ENCODE results near the gene SLC38A11. TPM values are rescaled to one million over a fixed set of nuclear protein-coding genes. Genes with fewer than 3 reads are reported as not detected.

The SLC38A11 gene
- total RNA-seq, 1 experiment from 2014 or later, result not detected

DNA sequence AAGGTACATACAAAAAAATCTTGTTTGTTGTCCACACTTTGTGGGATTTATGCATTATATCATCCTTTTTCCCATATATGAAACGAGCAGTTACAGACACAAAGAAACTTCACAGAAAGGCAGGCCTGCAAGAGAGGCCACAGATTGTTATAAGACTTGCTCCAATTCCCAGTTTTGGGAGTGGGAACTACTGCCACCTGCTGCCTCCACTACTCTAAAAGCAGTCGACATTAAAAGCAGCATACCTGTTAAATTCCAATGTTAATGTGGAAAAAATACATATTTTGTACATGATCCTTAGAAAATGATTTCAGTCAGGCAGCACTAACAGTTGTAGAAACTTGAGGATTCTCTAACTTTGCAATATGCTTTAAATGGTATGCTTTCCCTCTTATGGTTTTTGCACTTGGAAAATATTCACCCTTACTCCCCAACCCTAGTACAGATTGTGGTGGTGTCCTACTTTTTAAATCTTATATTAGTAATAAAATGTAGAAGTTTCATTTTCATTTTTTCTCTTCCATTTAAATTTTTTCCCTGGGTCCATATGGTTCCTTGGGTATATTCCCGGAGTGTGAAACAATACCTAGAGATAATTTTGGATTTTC lies 37.9 kb downstream of the SLC38A11 start:
- Histone ChIP-seq H3K4me1 (ENCODE audit: control insufficient read depth in 1 of 2, insufficient read depth in 2 of 2, low read length in 2 of 2) (peaks cover 0 to 8% of the 10 kb centered on the region in 2 experiments; a peak in 2 of 4 replicates), H3K4me2 (ENCODE audit: low read length) (no peak overlapping the region), H3K36me3 (ENCODE audit: control insufficient read depth in 1 of 2, insufficient read depth in 2 of 2, low read length in 2 of 2) (no peaks in the 10 kb centered on the region), H3K4me3 (replicated peaks in 1 of 2; ENCODE audit: low read depth in 1 of 2, low read length in 2 of 2) (no peak overlapping the region), H3K79me2 (ENCODE audit: insufficient read depth, low read length) (no peaks in the 10 kb centered on the region), H3K9me2 (ENCODE audit: insufficient read depth) (no peaks in the 10 kb centered on the region), H3K27ac (ENCODE audit: low read depth, low read length) (no peak overlapping the region), H2AFZ (ENCODE audit: low read depth, low read length, poor library complexity, severe bottlenecking) (peak overlapping the region; percentile 55), H4K20me1 (ENCODE audit: insufficient read depth) (no peaks in the 10 kb centered on the region), H3K9me3 (ENCODE audit: control insufficient read depth in 1 of 2, insufficient read depth in 1 of 2, low read depth in 1 of 2, low read length in 2 of 2) (no peaks in the 10 kb centered on the region), H3K9ac (ENCODE audit: low read length) (no peak overlapping the region), H3K27me3 (ENCODE audit: insufficient read depth, low read length) (no peaks in the 10 kb centered on the region)
- ATAC-seq (peak; percentile 83), DNase-seq (ENCODE audit: low read depth, low spot score) (peak; percentile 40)
- BruUV-seq (replicated peaks), result no TSS peak
- TF ChIP-seq ELF1 (IDR thresholded peaks at IDR 0.05; ENCODE audit: borderline replicate concordance, low read depth) (no peak), EGR1 (IDR thresholded peaks at IDR 0.05; ENCODE audit: low read depth) (no peak), POLR2AphosphoS5 (IDR thresholded peaks at IDR 0.05; ENCODE audit: low read depth, low read length) (no peak), ZFX (IDR thresholded peaks at IDR 0.05) (no peak), RAD21 (IDR thresholded peaks at IDR 0.05; ENCODE audit: low read depth) (peak; percentile 78), SIN3A (IDR thresholded peaks at IDR 0.05; ENCODE audit: low read depth) (no peak)
- TF ChIP-seq, protein P1, sequence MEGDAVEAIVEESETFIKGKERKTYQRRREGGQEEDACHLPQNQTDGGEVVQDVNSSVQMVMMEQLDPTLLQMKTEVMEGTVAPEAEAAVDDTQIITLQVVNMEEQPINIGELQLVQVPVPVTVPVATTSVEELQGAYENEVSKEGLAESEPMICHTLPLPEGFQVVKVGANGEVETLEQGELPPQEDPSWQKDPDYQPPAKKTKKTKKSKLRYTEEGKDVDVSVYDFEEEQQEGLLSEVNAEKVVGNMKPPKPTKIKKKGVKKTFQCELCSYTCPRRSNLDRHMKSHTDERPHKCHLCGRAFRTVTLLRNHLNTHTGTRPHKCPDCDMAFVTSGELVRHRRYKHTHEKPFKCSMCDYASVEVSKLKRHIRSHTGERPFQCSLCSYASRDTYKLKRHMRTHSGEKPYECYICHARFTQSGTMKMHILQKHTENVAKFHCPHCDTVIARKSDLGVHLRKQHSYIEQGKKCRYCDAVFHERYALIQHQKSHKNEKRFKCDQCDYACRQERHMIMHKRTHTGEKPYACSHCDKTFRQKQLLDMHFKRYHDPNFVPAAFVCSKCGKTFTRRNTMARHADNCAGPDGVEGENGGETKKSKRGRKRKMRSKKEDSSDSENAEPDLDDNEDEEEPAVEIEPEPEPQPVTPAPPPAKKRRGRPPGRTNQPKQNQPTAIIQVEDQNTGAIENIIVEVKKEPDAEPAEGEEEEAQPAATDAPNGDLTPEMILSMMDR (IDR thresholded peaks at IDR 0.05 in 2 of 3, conservative IDR thresholded peaks at IDR 0.05 in 1 of 3; ENCODE audit: borderline replicate concordance in 1 of 3, insufficient read depth in 1 of 3, low read depth in 2 of 3, low read length in 2 of 3), result peak; percentile 60 to 79 (median 63)
- TF ChIP-seq, protein P2, sequence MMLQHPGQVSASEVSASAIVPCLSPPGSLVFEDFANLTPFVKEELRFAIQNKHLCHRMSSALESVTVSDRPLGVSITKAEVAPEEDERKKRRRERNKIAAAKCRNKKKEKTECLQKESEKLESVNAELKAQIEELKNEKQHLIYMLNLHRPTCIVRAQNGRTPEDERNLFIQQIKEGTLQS (IDR thresholded peaks at IDR 0.05), result no peak
- POLR2A ChIA-PET, result no interaction called here
- CTCF ChIA-PET, result no interaction called here
- intact Hi-C loops (cut with micrococcal nuclease), result loop anchor here (1.0 to 2.0 kb wide), 2 partner anchors 77 to 180 kb away; partner anchors contain the start of gene COBLL1
- RAD21 ChIA-PET (ENCODE audit: low non-redundant PET in 1 of 2, low total read pairs in 2 of 2, uncharacterized antibody in 2 of 2, unreplicated experiment in 2 of 2), result no interaction called here

Measured in HCT116 (cell line).